Astrocyte of the cerebellum (primary cell): Measurements from ENCODE around the gene TPSD1.
"Not testable (repeated sequence)": the region's sequence is repeated elsewhere in the genome, so short reads cannot be mapped to it uniquely, and the experiment has no call there.

ENCODE experiments used
- DNase-seq: peaks from one replicate; pipeline ENCODE4 v3.0.0-alpha.2; 2011; ENCODE audit warnings: low read depth
- H3K4me3 ChIP-seq: 2 replicates; pipeline ENCODE4 v1.5.1; 2011; ENCODE audit warnings: mild to moderate bottlenecking, low read depth, low read length, moderate library complexity
- CTCF ChIP-seq: IDR thresholded peaks from 2 replicates; pipeline ENCODE4 v1.5.1; 2012; ENCODE audit warnings: low read length, low read depth, moderate library complexity, mild to moderate bottlenecking; ENCODE audit errors: missing control alignments
- in situ Hi-C: cut with HindIII; loops from 2 replicates; pipeline ENCODE4 v1.10.0; 2017; ENCODE audit warnings: low sequenced_read_pairs

TPSD1 gene

GRCh38 chr16:1291576-1291974 is 35.7 kb downstream of the TPSD1 start:
- no peak for TF ChIP-seq CTCF
- in situ Hi-C loops: loop anchor here (25.0 kb wide), 2 partner anchors 96 to 154 kb away; no protein-coding TSS in a partner anchor
- DNase-seq: no peak
- no peak overlapping the region for H3K4me3 ChIP-seq

GRCh38 chr16:1292208-1292607 is 36.3 kb downstream of the TPSD1 start:
- in situ Hi-C loops: loop anchor here (25.0 kb wide), 2 partner anchors 95 to 155 kb away; no protein-coding TSS in a partner anchor
- H3K4me3 ChIP-seq, DNase-seq: not testable (repeated sequence)

DNA sequence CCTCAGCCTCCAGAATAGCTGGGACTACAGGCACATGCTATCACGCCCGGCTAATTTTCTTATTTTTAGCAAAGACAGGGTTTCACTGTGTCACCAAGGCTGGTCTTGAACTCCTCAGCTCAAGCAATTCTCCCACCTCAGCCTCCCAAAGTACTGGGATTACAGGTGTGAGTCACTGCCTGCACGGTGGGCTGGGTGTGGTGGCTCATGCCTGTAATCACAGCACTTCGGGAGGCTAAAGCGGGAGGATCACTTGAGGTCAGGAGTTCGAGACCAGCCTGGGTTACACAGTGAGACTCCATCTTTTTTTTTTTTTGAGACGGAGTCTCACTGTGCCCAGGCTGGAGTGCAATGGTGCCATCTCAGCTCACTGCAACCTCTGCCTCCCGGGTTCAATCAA is 36.9 kb downstream of the TPSD1 start:
- not testable (repeated sequence) for DNase-seq, H3K4me3 ChIP-seq
- in situ Hi-C loops: loop anchor here (25.0 kb wide), 2 partner anchors 94 to 156 kb away; no protein-coding TSS in a partner anchor

DNA sequence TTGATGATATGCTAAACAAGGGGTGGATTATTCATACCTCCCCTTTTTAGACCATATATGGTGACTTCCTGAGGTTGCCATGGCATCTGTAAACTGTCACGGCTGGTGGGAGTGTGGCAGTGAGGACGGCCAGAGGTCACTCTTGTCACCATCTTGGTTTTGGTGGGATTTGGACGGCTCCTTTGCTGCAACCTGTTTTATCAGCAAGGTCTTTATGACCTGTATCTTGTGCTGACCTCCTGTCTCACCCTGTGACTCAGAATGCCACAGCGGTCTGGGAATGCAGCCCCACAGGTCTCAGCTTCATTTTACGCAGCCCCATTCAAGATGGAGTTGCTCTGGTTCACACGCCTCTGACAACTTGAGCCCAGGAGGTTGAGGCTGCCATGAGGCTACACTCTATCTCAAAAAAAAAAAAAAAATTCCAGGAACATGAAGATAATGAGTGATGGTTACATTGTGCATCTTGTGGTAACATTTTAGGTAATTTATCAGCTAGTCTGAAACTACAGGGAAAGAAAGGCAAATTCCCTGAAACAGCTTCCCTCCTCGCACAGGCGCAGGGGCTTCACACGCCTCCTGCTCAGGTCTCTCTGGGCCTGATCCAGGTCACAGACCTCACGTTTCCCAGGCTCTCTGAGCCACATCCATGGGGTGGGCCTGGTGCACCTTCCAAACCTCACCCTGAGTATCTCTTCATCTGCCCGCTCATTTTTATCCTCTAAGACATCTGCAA is 38.2 kb downstream of the TPSD1 start:
- in situ Hi-C loops: loop anchor here (25.0 kb wide), 2 partner anchors 93 to 157 kb away; no protein-coding TSS in a partner anchor
- DNase-seq: no peak
- no peak overlapping the region for H3K4me3 ChIP-seq
- no peak for TF ChIP-seq CTCF

DNA sequence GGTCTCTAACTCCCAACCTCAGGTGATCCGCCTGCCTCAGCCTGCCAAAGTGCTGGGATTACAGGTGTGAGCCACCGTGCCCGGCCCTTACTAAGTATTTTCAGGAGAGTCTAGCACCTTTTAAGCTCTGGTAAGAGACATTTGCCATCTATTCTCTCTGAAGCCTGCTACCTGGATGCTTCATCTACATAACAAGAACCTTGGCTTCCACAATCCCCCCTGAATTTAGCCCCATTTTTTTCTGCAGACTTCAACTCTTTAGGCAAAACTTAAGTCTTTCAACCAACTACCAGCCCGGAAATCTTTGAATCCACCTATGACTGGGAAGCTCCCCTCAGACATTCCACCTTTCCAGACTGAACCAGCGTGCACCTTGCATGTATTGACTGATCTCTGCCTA is 39.6 kb downstream of the TPSD1 start:
- no peak for TF ChIP-seq CTCF
- no peak for DNase-seq
- in situ Hi-C loops: loop anchor here (25.0 kb wide), 2 partner anchors 92 to 158 kb away; no protein-coding TSS in a partner anchor
- H3K4me3 ChIP-seq: no peak overlapping the region

DNA sequence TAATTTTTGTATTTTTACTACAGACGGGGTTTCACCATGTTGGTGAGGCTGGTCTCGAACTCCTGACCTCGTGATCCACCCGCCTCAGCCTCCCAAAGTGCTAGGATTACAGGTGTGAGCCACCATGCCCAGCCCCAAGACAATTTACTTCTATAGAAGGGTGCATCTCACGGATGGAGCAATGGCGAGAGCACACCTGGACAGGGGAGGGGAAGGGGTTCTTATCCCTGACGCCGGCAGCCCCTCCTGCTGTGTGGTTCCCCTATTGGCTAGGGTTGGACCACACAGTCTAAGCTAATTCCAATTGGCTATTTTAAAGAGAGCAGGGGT is 40.8 kb downstream of the TPSD1 start:
- not testable (repeated sequence) for DNase-seq, H3K4me3 ChIP-seq
- in situ Hi-C loops: loop anchor here (25.0 kb wide), 2 partner anchors 91 to 159 kb away; no protein-coding TSS in a partner anchor

GRCh38 chr16:1297018-1297696 is 41.3 kb downstream of the TPSD1 start:
- DNase-seq: no peak
- H3K4me3 ChIP-seq: no peak overlapping the region
- in situ Hi-C loops: loop anchor here (25.0 kb wide), 2 partner anchors 90 to 160 kb away; no protein-coding TSS in a partner anchor
- no peak for TF ChIP-seq CTCF

DNA sequence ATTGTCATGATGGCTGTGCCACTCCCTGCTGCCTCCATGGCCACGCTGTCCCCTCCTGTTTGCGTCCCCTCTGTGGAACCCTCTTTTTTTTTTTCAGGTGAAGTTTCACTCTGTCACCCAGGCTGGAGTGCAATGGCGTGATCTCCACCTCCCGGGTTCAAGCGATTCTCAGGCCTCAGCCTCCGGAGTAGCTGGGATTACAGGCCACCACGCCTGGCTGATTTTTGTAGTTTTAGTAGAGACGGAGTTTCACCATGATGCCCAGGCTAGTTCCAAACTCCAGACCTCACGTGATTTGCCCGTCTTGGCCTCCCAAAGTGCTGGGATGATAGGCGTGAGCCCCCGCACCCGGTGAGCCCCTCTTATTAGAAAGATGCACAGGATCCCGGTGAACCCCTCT is 42.5 kb downstream of the TPSD1 start:
- no peak for DNase-seq
- in situ Hi-C loops: loop anchor here (25.0 kb wide), 2 partner anchors 89 to 161 kb away; no protein-coding TSS in a partner anchor
- no peak for TF ChIP-seq CTCF
- no peak overlapping the region for H3K4me3 ChIP-seq
